Activated CD4-positive, alpha-beta T cell treated with anti-CD3 and anti-CD28 coated beads, Interleukin-2, Interleukin-6, amounts not matched to agents 100 ng/mL and 50 ng/mL, durations not matched to agents 16 hours and 8 hours (primary cell): ENCODE measurements around the gene WHRN.

Experiments
- DNase-seq: peaks from one replicate; pipeline ENCODE4 v3.0.0-alpha.2; 2020

Gene WHRN

GRCh38 chr9:114513055-114513958 lies 8.0 kb upstream of the WHRN start:
- DNase-seq = no peak

GRCh38 chr9:114511978-114512874 lies 7.0 kb upstream of the WHRN start:
- no peak for DNase-seq

GRCh38 chr9:114507726-114508125 lies 2.5 kb upstream of the WHRN start:
- DNase-seq = peak; percentile 45

- DNase-seq = no peak
These were observed 763 bp upstream of the WHRN start for GRCh38 chr9:114506082-114506390.

- DNase-seq = no peak
These were observed 709 bp downstream of the WHRN start for GRCh38 chr9:114504341-114505186.

- peak; percentile 18 for DNase-seq
These were observed 1.5 kb downstream of the WHRN start for GRCh38 chr9:114503522-114504340.

GRCh38 chr9:114503009-114503408 lies 2.3 kb downstream of the WHRN start:
- no peak for DNase-seq

GRCh38 chr9:114501796-114502682 lies 3.2 kb downstream of the WHRN start:
- DNase-seq = peak; percentile 17

GRCh38 chr9:114500697-114501292 lies 4.5 kb downstream of the WHRN start:
- no peak for DNase-seq

- no peak for DNase-seq
These were observed 5.2 kb downstream of the WHRN start for GRCh38 chr9:114499941-114500696.

GRCh38 chr9:114499528-114499927 lies 5.7 kb downstream of the WHRN start:
- DNase-seq = no peak

- no peak for DNase-seq
These were observed 7.4 kb downstream of the WHRN start for GRCh38 chr9:114497727-114498382.

- no peak for DNase-seq
These were observed 8.0 kb downstream of the WHRN start for GRCh38 chr9:114497236-114497635.

GRCh38 chr9:114496011-114496410 lies 9.3 kb downstream of the WHRN start:
- DNase-seq = no peak

- DNase-seq = no peak
These were observed 10.3 kb downstream of the WHRN start for GRCh38 chr9:114494776-114495569.

- DNase-seq = no peak
These were observed 11.6 kb downstream of the WHRN start for GRCh38 chr9:114493521-114494184.

GRCh38 chr9:114492991-114493390 lies 12.3 kb downstream of the WHRN start:
- DNase-seq = no peak
